ENCODE data around the gene HOXD12.

The HOXD12 gene

GRCh38 chr2:176092270-176093144 is 7.1 kb upstream of the HOXD12 start, which contains the start of gene HOXD13:
Gene HOXD13 (plus strand): TSS chr2:176092721. CDS start chr2:176092891, 170 bp downstream.
- Histone ChIP-seq H3K4me1 (ENCODE audit: control insufficient read depth, insufficient read depth, low read depth, low read length) (peaks cover 18% of the 10 kb centered on the region), H3K9me3 (ENCODE audit: control insufficient read depth, low read length) (peaks cover 3% of the 10 kb centered on the region), H3K36me3 (ENCODE audit: control insufficient read depth in 1 of 2, insufficient read depth in 2 of 2, low read depth in 1 of 2, low read length in 2 of 2) (no peaks in the 10 kb centered on the region), H3K27me3 (ENCODE audit: control insufficient read depth in 1 of 2, insufficient read depth in 1 of 2, low read length in 2 of 2) (peaks cover 89 to 96% of the 10 kb centered on the region in 2 experiments), H2BK15ac (ENCODE audit: low read depth, poor library complexity, severe bottlenecking) (no peak within 1 kb of the TSS), H4K91ac (ENCODE audit: low read length) (no peak within 1 kb of the TSS), H2BK12ac (ENCODE audit: low read length in 2 of 2) (no peak within 1 kb of the TSS), H2BK5ac (ENCODE audit: low read depth, low read length, poor library complexity, severe bottlenecking) (no peak within 1 kb of the TSS), H3K4me2 (ENCODE audit: low read length, poor library complexity, severe bottlenecking) (peak within 1 kb of the TSS; percentile 67), H3K14ac (ENCODE audit: low read length in 2 of 2) (no peak within 1 kb of the TSS), H3K18ac (ENCODE audit: low read depth in 1 of 2, low read length in 2 of 2) (no peak within 1 kb of the TSS), H2AK5ac (ENCODE audit: low read length, severe bottlenecking) (no peak within 1 kb of the TSS), H3K27ac (ENCODE audit: low read length, poor library complexity, severe bottlenecking) (no peak within 1 kb of the TSS), H3K9ac (ENCODE audit: low read length) (no peak within 1 kb of the TSS), H2AFZ (ENCODE audit: low read depth, low read length) (no peak within 1 kb of the TSS), H3K4me3 (ENCODE audit: insufficient read depth in 1 of 2, low read depth in 1 of 2, low read length in 2 of 2) (peak within 1 kb of the TSS; percentile 25 to 68), H3K4ac (ENCODE audit: low read depth in 1 of 2, low read length in 2 of 2) (no peak within 1 kb of the TSS), H2BK120ac (ENCODE audit: low read depth, low read length) (no peak within 1 kb of the TSS), H3K79me1 (replicated peaks; ENCODE audit: low read length, poor library complexity, severe bottlenecking) (no peaks in the 10 kb centered on the region), H4K8ac (ENCODE audit: low read length) (no peak within 1 kb of the TSS), H3K23ac (ENCODE audit: low read length in 2 of 2) (peak within 1 kb of the TSS; percentile 26 to 60)
- WGBS = 2% methylated on average over 56 of the region's 95 CpGs
- no peak for DNase-seq

- Histone ChIP-seq H2BK15ac (ENCODE audit: low read depth, poor library complexity, severe bottlenecking) (no peak overlapping the region), H3K79me1 (replicated peaks; ENCODE audit: low read length, poor library complexity, severe bottlenecking) (no peaks in the 10 kb centered on the region), H3K9ac (ENCODE audit: low read length) (no peak overlapping the region), H4K91ac (ENCODE audit: low read length) (no peak overlapping the region), H3K36me3 (ENCODE audit: control insufficient read depth in 1 of 2, insufficient read depth in 2 of 2, low read depth in 1 of 2, low read length in 2 of 2) (no peaks in the 10 kb centered on the region), H3K4me2 (ENCODE audit: low read length, poor library complexity, severe bottlenecking) (peak overlapping the region; percentile 53), H3K23ac (ENCODE audit: low read length in 2 of 2) (peak overlapping the region in 1 of 2 experiments; percentile 60), H3K4me3 (ENCODE audit: insufficient read depth in 1 of 2, low read depth in 1 of 2, low read length in 2 of 2) (peak overlapping the region; percentile 5 to 68), H2BK5ac (ENCODE audit: low read depth, low read length, poor library complexity, severe bottlenecking) (no peak overlapping the region), H2AK5ac (ENCODE audit: low read length, severe bottlenecking) (no peak overlapping the region), H3K4me1 (ENCODE audit: control insufficient read depth, insufficient read depth, low read depth, low read length) (peaks cover 12% of the 10 kb centered on the region), H3K27ac (ENCODE audit: low read length, poor library complexity, severe bottlenecking) (no peak overlapping the region), H3K18ac (ENCODE audit: low read depth in 1 of 2, low read length in 2 of 2) (no peak overlapping the region), H2AFZ (ENCODE audit: low read depth, low read length) (no peak overlapping the region), H3K9me3 (ENCODE audit: control insufficient read depth, low read length) (peaks cover 3% of the 10 kb centered on the region), H2BK12ac (ENCODE audit: low read length in 2 of 2) (no peak overlapping the region), H2BK120ac (ENCODE audit: low read depth, low read length) (no peak overlapping the region), H3K27me3 (ENCODE audit: control insufficient read depth in 1 of 2, insufficient read depth in 1 of 2, low read length in 2 of 2) (peaks cover 89 to 96% of the 10 kb centered on the region in 2 experiments), H3K14ac (ENCODE audit: low read length in 2 of 2) (no peak overlapping the region), H4K8ac (ENCODE audit: low read length) (no peak overlapping the region), H3K4ac (ENCODE audit: low read depth in 1 of 2, low read length in 2 of 2) (no peak overlapping the region)
- 5% methylated on average over 53 of the region's 53 CpGs for WGBS
- no peak for DNase-seq
Observed at GRCh38 chr2:176093145-176093897, 6.3 kb upstream of the HOXD12 start.

- Histone ChIP-seq H2AFZ (ENCODE audit: low read depth, low read length) (no peak overlapping the region), H3K4me3 (ENCODE audit: insufficient read depth in 1 of 2, low read depth in 1 of 2, low read length in 2 of 2) (no peak overlapping the region), H2BK5ac (ENCODE audit: low read depth, low read length, poor library complexity, severe bottlenecking) (no peak overlapping the region), H2BK15ac (ENCODE audit: low read depth, poor library complexity, severe bottlenecking) (no peak overlapping the region), H2BK12ac (ENCODE audit: low read length in 2 of 2) (no peak overlapping the region), H3K4ac (ENCODE audit: low read depth in 1 of 2, low read length in 2 of 2) (no peak overlapping the region), H4K8ac (ENCODE audit: low read length) (no peak overlapping the region), H3K4me2 (ENCODE audit: low read length, poor library complexity, severe bottlenecking) (no peak overlapping the region), H3K14ac (ENCODE audit: low read length in 2 of 2) (no peak overlapping the region), H3K18ac (ENCODE audit: low read depth in 1 of 2, low read length in 2 of 2) (no peak overlapping the region), H4K91ac (ENCODE audit: low read length) (no peak overlapping the region), H3K9me3 (ENCODE audit: control insufficient read depth, low read length) (peaks cover 3% of the 10 kb centered on the region), H3K9ac (ENCODE audit: low read length) (no peak overlapping the region), H2AK5ac (ENCODE audit: low read length, severe bottlenecking) (no peak overlapping the region), H2BK120ac (ENCODE audit: low read depth, low read length) (no peak overlapping the region), H3K79me1 (replicated peaks; ENCODE audit: low read length, poor library complexity, severe bottlenecking) (no peaks in the 10 kb centered on the region), H3K4me1 (ENCODE audit: control insufficient read depth, insufficient read depth, low read depth, low read length) (peaks cover 11% of the 10 kb centered on the region), H3K36me3 (ENCODE audit: control insufficient read depth in 1 of 2, insufficient read depth in 2 of 2, low read depth in 1 of 2, low read length in 2 of 2) (no peaks in the 10 kb centered on the region), H3K27ac (ENCODE audit: low read length, poor library complexity, severe bottlenecking) (no peak overlapping the region), H3K27me3 (ENCODE audit: control insufficient read depth in 1 of 2, insufficient read depth in 1 of 2, low read length in 2 of 2) (peaks cover 89 to 96% of the 10 kb centered on the region in 2 experiments), H3K23ac (ENCODE audit: low read length in 2 of 2) (no peak overlapping the region)
- no peak for DNase-seq
- 4% methylated on average over 2 of the region's 8 CpGs for WGBS
Observed at GRCh38 chr2:176093898-176094249, 5.7 kb upstream of the HOXD12 start.

GRCh38 chr2:176094349-176094748 is 5.2 kb upstream of the HOXD12 start:
- Histone ChIP-seq H2AFZ (ENCODE audit: low read depth, low read length) (no peak overlapping the region), H2BK15ac (ENCODE audit: low read depth, poor library complexity, severe bottlenecking) (no peak overlapping the region), H4K91ac (ENCODE audit: low read length) (no peak overlapping the region), H3K4me3 (ENCODE audit: insufficient read depth in 1 of 2, low read depth in 1 of 2, low read length in 2 of 2) (no peak overlapping the region), H3K4ac (ENCODE audit: low read depth in 1 of 2, low read length in 2 of 2) (no peak overlapping the region), H3K9me3 (ENCODE audit: control insufficient read depth, low read length) (peaks cover 3% of the 10 kb centered on the region), H4K8ac (ENCODE audit: low read length) (no peak overlapping the region), H3K4me1 (ENCODE audit: control insufficient read depth, insufficient read depth, low read depth, low read length) (peaks cover 11% of the 10 kb centered on the region), H3K14ac (ENCODE audit: low read length in 2 of 2) (no peak overlapping the region), H3K27me3 (ENCODE audit: control insufficient read depth in 1 of 2, insufficient read depth in 1 of 2, low read length in 2 of 2) (peaks cover 89 to 96% of the 10 kb centered on the region in 2 experiments), H2BK12ac (ENCODE audit: low read length in 2 of 2) (no peak overlapping the region), H3K36me3 (ENCODE audit: control insufficient read depth in 1 of 2, insufficient read depth in 2 of 2, low read depth in 1 of 2, low read length in 2 of 2) (no peaks in the 10 kb centered on the region), H3K23ac (ENCODE audit: low read length in 2 of 2) (no peak overlapping the region), H2BK120ac (ENCODE audit: low read depth, low read length) (no peak overlapping the region), H2AK5ac (ENCODE audit: low read length, severe bottlenecking) (no peak overlapping the region), H3K18ac (ENCODE audit: low read depth in 1 of 2, low read length in 2 of 2) (no peak overlapping the region), H2BK5ac (ENCODE audit: low read depth, low read length, poor library complexity, severe bottlenecking) (no peak overlapping the region), H3K27ac (ENCODE audit: low read length, poor library complexity, severe bottlenecking) (no peak overlapping the region), H3K79me1 (replicated peaks; ENCODE audit: low read length, poor library complexity, severe bottlenecking) (no peaks in the 10 kb centered on the region), H3K4me2 (ENCODE audit: low read length, poor library complexity, severe bottlenecking) (no peak overlapping the region), H3K9ac (ENCODE audit: low read length) (no peak overlapping the region)
- DNase-seq = no peak
- 5% methylated on average over 11 of the region's 12 CpGs for WGBS
